Stimulated activated CD4-positive, alpha-beta T cell treated with anti-CD3 and anti-CD28 coated beads, Interleukin-15, amount 100 ng/mL, for 24 hours (primary cell): ENCODE results near the gene KSR1.

ENCODE experiments used
- DNase-seq: peaks from one replicate; pipeline ENCODE4 v3.0.0-alpha.2; 2020

KSR1 gene

DNA sequence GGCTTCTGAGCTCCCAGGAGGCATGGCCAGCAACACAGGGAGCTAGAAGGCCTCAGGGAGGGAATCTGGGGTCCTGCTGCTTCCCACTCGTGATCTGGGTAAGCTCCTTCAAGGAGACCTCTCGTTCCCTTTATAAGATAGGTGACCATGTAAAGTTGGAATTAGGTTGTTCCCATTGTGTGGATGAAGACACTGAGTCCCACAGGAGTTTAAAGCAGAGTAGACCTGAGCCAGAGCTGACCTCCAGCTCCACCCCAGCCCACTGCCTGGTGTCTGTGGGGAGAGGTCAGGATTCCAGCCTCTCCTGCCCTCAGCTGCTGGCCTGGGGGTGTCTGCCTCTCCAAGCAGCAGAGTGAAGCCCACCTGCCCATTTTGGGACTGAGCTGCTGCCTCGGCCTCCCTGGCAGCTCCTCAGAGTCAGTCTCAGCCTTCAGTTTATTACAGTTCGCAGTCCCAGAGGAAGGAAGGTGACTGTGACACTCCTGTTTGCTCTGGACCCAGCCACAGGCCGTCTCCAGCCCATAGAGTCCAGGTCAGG lies 141.6 kb downstream of the KSR1 start:
- DNase-seq = no peak

DNA sequence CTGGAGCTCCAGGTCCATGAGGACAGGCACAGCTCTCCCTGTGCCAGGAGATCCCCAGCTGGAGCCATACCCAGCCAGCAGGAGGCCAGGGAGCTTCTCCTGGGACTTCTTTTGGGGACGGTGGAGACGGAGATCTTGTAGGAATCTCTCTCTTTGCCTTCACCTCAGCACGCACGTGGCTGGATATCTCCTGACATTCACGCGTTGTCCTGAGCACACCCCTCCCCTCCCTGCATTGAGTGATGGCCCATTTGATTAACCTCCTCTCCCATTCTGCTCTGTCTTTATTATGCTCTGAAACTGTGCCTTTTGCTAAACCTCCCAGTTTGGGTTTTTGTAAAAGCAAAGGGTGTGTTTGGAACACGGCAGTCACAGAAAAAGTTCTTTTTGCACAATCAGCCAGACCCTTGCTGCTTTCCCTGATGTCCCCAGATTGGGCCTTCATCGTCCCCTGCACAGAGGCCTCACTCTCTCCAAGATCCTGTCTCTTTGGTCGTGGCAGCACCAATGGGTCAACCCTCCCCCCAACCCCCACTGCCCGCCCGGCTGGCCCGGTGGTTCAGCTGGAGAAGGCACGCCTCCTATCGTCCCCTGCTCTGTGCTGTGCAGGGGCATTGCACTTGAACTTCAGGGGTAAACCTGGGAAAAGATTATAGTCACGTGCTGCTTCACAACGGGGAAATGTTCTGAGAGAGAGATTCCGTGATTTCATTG lies 142.2 kb downstream of the KSR1 start:
- no peak for DNase-seq

- no peak for DNase-seq
These were observed 144.2 kb downstream of the KSR1 start for GRCh38 chr17:27600471-27600870.

- peak; percentile 87 for DNase-seq
These were observed 145.1 kb downstream of the KSR1 start for GRCh38 chr17:27601069-27601974.

DNA sequence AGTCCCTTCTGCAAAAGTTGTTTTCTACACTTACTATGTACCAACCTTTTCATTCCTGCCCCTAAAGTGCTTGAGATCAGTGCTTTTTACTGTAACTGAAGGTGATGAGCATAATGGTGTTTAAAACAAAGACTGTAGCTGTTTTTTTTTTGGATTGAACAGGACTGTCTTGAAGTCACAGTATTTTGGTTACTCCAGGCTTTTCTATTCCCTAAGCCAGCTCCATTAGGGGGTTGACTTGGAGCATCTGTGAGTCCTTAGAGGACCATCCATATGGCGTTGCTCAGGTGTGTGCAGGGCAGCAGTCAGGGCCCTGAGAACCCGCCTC lies 145.7 kb downstream of the KSR1 start:
- DNase-seq = no peak

DNA sequence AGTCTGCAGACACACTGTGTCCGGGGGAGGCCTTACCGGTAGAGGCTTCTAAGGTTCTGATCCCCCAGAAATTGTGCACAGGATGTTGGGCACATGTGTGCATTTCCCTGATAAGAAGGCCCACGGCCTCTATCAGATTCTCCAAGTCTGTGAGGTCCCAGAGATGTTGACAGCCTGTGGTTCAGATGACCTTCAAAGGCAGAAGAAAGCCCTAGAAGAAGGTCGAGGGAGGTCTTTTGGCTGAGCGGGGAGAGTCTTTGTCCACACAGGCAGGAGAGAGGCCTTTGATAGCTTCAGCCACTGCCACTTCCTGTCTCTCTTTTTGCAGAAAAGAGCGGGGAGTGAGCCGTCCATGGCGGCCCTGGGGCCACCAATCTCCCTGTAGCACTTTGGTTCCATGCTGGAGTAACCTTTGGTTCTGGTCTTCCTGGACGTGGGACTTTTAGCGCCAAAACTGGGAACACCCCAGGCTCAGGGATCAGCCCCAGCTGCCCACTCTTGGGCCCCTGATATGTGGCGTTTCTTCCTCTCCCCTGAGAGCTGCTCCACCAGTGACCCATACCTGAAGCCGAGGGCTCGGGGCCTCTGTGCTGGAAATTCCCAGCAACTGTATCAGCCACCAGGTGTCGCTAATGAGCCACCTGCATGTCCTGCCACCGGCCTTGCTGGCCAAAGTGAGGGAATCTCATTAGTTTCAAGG lies 146.6 kb downstream of the KSR1 start:
- peak; percentile 83 for DNase-seq

- no peak for DNase-seq
These were observed 147.1 kb downstream of the KSR1 start for GRCh38 chr17:27603421-27603770.

DNA sequence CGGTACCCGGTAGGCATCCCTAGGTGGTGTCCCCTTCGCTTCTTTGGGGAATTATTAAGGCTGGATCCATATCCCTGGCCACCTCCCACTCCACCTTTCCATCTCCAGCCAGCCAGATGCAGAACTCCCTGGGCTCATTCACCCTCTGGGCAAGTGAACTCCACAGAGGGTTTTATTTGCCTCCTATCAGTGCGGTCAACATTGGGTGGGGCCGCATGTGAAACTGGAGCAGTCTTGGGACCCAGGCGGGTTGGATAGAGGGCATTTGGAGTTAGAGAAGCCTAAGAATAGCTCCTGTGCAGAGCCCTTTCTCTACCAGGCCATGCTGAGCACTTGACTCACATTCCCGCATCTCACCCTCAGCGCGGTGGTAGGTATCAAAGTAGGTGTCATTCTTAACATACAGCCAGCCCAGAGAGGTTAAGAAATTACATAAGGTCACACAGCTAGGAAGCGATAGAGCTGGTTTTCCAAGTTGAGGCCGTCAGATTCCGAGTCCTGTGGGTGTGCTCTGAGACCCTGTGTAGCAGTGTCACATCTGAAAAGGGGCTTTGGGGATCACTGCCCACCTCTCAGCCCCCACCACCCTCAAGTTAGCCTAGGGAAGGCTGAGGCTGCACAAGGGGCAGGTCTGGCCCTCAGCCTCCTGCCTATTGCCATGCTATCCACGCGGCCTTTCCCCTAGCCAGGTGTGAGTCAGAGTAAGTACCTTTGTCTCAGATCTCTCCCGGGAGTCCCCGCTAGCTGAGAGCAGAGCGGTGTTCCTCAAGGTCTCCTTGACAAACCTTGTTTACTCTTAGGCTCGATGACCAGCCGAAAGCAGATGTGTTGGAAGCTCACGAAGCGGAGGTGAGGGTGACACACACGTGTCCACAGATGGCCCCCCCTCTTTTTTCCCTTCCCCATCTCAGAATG lies 147.9 kb downstream of the KSR1 start:
- no peak for DNase-seq

DNA sequence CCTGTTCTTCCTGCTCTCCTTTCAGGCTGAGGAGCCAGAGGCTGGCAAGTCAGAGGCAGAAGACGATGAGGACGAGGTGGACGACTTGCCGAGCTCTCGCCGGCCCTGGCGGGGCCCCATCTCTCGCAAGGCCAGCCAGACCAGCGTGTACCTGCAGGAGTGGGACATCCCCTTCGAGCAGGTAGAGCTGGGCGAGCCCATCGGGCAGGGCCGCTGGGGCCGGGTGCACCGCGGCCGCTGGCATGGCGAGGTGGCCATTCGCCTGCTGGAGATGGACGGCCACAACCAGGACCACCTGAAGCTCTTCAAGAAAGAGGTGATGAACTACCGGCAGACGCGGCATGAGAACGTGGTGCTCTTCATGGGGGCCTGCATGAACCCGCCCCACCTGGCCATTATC lies 149.2 kb downstream of the KSR1 start:
- no peak for DNase-seq

GRCh38 chr17:27607521-27608091 lies 151.4 kb downstream of the KSR1 start:
- DNase-seq = no peak

GRCh38 chr17:27608328-27609230 lies 152.3 kb downstream of the KSR1 start:
- DNase-seq = no peak

DNA sequence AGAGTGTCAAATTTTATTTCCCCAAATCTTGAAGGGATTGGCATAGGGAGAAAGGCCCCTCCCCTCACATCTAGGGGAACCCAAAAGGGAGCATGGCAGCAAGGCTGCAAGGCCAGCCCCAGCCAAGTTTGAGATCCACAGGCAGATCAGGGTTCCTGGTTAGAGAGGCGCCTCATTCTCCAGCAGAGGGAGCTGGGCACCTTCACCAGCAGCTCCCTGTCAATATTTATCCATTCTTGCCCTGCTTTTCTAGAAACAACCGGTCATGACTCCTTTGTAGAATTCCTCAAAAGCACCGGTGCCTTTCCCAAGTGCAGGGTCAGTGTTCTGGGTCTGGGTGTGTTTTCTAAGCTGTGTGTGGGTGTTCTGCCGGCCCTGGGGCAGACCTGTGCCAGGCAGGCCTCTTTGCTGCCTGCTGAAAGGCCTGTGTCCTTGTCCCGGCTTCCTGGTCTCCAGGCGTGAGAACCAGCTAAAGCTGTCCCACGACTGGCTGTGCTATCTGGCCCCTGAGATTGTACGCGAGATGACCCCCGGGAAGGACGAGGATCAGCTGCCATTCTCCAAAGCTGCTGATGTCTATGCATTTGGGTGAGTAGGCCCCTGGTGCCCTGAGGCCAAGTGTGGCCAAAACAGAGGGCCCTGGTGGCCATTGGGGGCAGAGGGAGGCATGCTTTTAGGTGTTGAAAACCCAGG lies 153.5 kb downstream of the KSR1 start:
- peak; percentile 23 for DNase-seq

GRCh38 chr17:27610304-27610677 lies 154.0 kb downstream of the KSR1 start:
- no peak for DNase-seq

GRCh38 chr17:27612160-27612770 lies 156.0 kb downstream of the KSR1 start:
- DNase-seq = no peak

DNA sequence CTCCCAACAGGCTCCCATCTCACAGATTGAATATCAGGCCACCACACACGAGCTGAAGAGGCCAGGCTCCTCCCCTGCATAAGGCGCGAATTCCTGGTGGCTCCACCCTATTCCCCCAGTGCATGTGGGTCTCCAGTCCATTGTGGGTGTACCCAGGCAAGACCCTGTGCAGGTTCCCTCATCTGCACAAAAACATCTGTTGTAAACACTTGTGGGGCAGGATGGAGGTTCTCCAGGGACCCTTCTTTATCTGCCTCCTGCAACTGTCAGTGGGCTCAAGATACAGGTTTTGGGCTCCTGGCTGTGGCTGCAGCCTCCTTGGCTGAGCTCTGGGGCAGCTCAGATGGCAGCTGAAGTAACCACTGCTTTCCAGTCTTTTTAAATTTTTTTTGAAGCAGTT lies 157.2 kb downstream of the KSR1 start:
- no peak for DNase-seq

DNA sequence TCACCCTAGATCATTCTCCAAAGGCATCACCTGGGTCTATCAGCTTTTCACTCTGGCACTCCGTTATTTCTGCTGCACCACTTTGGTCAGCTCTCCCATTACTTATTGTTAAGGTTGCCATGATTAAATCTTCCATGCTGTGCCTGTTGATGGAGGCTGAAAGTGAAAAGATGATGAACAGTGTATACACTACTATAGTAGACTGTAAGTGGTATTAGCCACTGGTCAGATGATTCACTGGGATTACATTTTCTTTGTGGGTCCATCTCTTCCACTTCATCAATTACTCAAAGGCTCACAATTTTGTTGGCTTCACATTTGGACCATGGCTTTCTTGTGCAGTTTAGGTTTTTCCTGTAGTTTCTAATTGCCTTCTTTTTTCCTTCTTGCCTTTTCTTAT lies 158.9 kb downstream of the KSR1 start:
- no peak for DNase-seq

- DNase-seq = peak; percentile 21
These were observed 160.2 kb downstream of the KSR1 start for GRCh38 chr17:27616414-27616813.

GRCh38 chr17:27618417-27618816 lies 162.2 kb downstream of the KSR1 start:
- DNase-seq = no peak

GRCh38 chr17:27620721-27621120 lies 164.5 kb downstream of the KSR1 start:
- DNase-seq = peak; percentile 14

DNA sequence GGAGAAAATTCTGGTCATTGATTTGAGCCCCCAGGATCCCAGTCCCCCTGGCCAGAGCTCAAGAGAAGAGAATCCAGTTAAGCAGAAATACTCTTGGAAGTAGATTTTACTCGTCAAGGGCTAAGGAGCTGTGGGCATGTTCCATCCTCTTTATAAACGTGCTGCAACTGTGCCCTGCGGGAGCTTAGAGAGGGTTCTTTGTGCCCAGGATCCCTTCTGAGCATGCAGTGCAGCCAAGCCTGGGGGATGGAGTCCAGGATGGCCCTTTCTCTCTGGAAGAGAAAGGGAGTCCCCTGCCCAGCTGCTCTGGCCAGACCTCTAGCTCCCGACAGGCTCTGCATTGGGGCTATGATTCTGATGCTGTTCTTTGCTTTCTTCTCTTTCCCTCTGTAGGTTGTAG lies 165.3 kb downstream of the KSR1 start:
- DNase-seq = no peak
